ENCODE measurements around the gene ITGB4. TPM values are rescaled to one million over a fixed set of nuclear protein-coding genes. Genes with fewer than 3 reads are reported as not detected.

The ITGB4 gene
- total RNA-seq, 1 experiment from 2014 or later = 5.3 TPM

DNA sequence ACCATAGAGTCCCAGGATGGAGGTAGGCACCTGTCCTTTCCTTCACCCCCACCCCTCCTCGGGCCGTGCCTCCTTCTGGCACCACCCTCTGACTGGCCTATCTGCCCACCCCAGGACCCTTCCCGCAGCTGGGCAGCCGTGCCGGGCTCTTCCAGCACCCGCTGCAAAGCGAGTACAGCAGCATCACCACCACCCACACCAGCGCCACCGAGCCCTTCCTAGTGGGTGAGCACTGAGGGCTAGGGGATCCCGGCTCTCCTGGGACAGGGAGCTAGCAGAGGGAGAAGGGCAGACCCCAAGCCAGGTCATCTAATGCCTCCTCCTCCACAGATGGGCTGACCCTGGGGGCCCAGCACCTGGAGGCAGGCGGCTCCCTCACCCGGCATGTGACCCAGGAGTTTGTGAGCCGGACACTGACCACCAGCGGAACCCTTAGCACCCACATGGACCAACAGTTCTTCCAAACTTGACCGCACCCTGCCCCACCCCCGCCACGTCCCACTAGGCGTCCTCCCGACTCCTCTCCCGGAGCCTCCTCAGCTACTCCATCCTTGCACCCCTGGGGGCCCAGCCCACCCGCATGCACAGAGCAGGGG lies 35.9 kb downstream of the ITGB4 start:
- no peaks in the 10 kb centered on the region for H3K27me3 ChIP-seq (ENCODE audit: insufficient read depth, low read length)
- H3K27ac Mint-ChIP-seq = no peak overlapping the region
- H3K4me3 Mint-ChIP-seq = no peak overlapping the region
- H3K4ac ChIP-seq (ENCODE audit: low read depth, low read length) = no peak overlapping the region
- no peak overlapping the region for H3K9ac ChIP-seq (ENCODE audit: extremely low read depth, insufficient read length, low read length)
- H2BK12ac ChIP-seq (ENCODE audit: insufficient read length, low read depth, low read length) = no peak overlapping the region
- H3K23me2 ChIP-seq (ENCODE audit: insufficient read length, low read depth, low read length, poor library complexity, severe bottlenecking) = peaks cover 3% of the 10 kb centered on the region
- H3K56ac ChIP-seq (ENCODE audit: insufficient read length, low read depth, low read length) = no peak overlapping the region
- H2BK15ac ChIP-seq (ENCODE audit: low read depth, low read length) = no peak overlapping the region
- no peak overlapping the region for H2BK120ac ChIP-seq (ENCODE audit: low read depth, low read length, poor library complexity, severe bottlenecking)
- no peak overlapping the region for H3K23ac ChIP-seq (ENCODE audit: insufficient read length, low read depth, low read length)
- H3K79me2 ChIP-seq (ENCODE audit: insufficient read depth, low read length) = no peaks in the 10 kb centered on the region
- H3K27me3 Mint-ChIP-seq (ENCODE audit: low read depth) = peaks cover 12% of the 10 kb centered on the region
- WGBS (ENCODE audit: extremely low coverage, insufficient read length, low lambda C conversion rate) = no CpG with 5 or more reads among the region's 21 CpGs
- peaks cover 0 to 2% (median 0%) of the 10 kb centered on the region in 3 experiments; a peak in 1 of 7 replicates for H3K36me3 Mint-ChIP-seq (ENCODE audit: insufficient read depth in 1 of 3, low read depth in 3 of 3)
- no peak overlapping the region for H3T11ph ChIP-seq (ENCODE audit: low read length)
- TF ChIP-seq, protein P1, sequence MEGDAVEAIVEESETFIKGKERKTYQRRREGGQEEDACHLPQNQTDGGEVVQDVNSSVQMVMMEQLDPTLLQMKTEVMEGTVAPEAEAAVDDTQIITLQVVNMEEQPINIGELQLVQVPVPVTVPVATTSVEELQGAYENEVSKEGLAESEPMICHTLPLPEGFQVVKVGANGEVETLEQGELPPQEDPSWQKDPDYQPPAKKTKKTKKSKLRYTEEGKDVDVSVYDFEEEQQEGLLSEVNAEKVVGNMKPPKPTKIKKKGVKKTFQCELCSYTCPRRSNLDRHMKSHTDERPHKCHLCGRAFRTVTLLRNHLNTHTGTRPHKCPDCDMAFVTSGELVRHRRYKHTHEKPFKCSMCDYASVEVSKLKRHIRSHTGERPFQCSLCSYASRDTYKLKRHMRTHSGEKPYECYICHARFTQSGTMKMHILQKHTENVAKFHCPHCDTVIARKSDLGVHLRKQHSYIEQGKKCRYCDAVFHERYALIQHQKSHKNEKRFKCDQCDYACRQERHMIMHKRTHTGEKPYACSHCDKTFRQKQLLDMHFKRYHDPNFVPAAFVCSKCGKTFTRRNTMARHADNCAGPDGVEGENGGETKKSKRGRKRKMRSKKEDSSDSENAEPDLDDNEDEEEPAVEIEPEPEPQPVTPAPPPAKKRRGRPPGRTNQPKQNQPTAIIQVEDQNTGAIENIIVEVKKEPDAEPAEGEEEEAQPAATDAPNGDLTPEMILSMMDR (conservative IDR thresholded peaks at IDR 0.05) = no peak
- H4K8ac ChIP-seq (replicated peaks; ENCODE audit: insufficient read length, low read depth, low read length) = no peak overlapping the region
- peaks cover 8 to 17% of the 10 kb centered on the region in 2 experiments for H3K4me1 Mint-ChIP-seq
- no peak overlapping the region for H2BK20ac ChIP-seq (ENCODE audit: low read depth, low read length, poor library complexity, severe bottlenecking)
- H4K5ac ChIP-seq (ENCODE audit: insufficient read length, low read depth, low read length) = no peak overlapping the region
- H3K27ac ChIP-seq (ENCODE audit: insufficient read length, low read depth, low read length) = no peak overlapping the region
- no peak overlapping the region for H2AK5ac ChIP-seq (ENCODE audit: insufficient read length, low read length)
- no peaks in the 10 kb centered on the region for H3K9me3 ChIP-seq (ENCODE audit: control insufficient read depth, low read depth, low read length)
- no peak overlapping the region for H2AFZ ChIP-seq (ENCODE audit: low read length)
- H4K91ac ChIP-seq (ENCODE audit: insufficient read length, low read depth, low read length) = no peak overlapping the region
- no peaks in the 10 kb centered on the region; the same call in 1 of the 2 replicates for H3K4me1 ChIP-seq (ENCODE audit: insufficient read depth, low read length)
- no peaks in the 10 kb centered on the region for H3K79me1 ChIP-seq (ENCODE audit: insufficient read depth, low read depth, low read length, poor library complexity, severe bottlenecking)
- DNase-seq = no peak
- H2BK5ac ChIP-seq (ENCODE audit: insufficient read length, low read length) = no peak overlapping the region
- no peaks in the 10 kb centered on the region for H3K9me3 Mint-ChIP-seq
- H3K14ac ChIP-seq (ENCODE audit: insufficient read depth, low read length) = no peak overlapping the region
- no peaks in the 10 kb centered on the region for H4K20me1 ChIP-seq (ENCODE audit: control insufficient read depth, insufficient read depth, insufficient read length)
- H3K18ac ChIP-seq (ENCODE audit: insufficient read length, low read depth, low read length) = no peak overlapping the region
- no peak overlapping the region for H3K4me2 ChIP-seq (ENCODE audit: insufficient read depth, insufficient read length, low read length)
